SK-N-SH (cell line): ENCODE data around the gene ACBD6. TPM values are rescaled to one million over a fixed set of nuclear protein-coding genes. Genes with fewer than 3 reads are reported as not detected.

Source experiments
- CTCF ChIA-PET: fragments of 300-600, 350-600 bp; formaldehyde crosslinking; extraction: SDS; loops from one replicate; lab custom pipeline; 2021; lab: Yijun Ruan, JAX
- POLR2A ChIA-PET: fragments of 350-600 bp; sonication (Branson Sonifier 250); formaldehyde crosslinking; extraction: SDS; loops from one replicate; lab custom pipeline; 2020; ENCODE audit warnings: antibody characterized with exemption, inconsistent platforms; lab: Yijun Ruan, JAX
- DNase-seq: peaks from one replicate; pipeline ENCODE4 v3.0.0; 2012
- H2AFZ ChIP-seq: fragments of 200-600 bp; sonication (generic); 2 replicates; pipeline ENCODE4 v1.8.1; 2016; ENCODE audit warnings: antibody characterized with exemption, mild to moderate bottlenecking, low read depth
- H3F3A ChIP-seq: fragments of 200-600 bp; sonication (generic); replicated peaks from 2 replicates; pipeline ENCODE3; 2016; ENCODE audit warnings: antibody characterized with exemption, mild to moderate bottlenecking; ENCODE audit not compliant: insufficient read depth
- H3K27ac ChIP-seq, 2 experiments: fragments of 200-500 bp in 1 of 2; fragments of 200-600 bp in 1 of 2; sonication (Bioruptor generic) in 1 of 2; sonication (generic), shearing (Covaris generic) in 1 of 2; 2 replicates each; pipeline versions ENCODE4 v1.5.1 to v1.6.1; 2014 to 2016; ENCODE audit warnings: low read depth in 2 of 2, inconsistent platforms in 1 of 2, low read length in 1 of 2, mild to moderate bottlenecking in 1 of 2, mixed read lengths in 1 of 2
- H3K27me3 ChIP-seq: fragments of 200-600 bp; sonication (generic), shearing (Covaris generic); 2 replicates; pipeline ENCODE4 v1.6.1; 2016; ENCODE audit warnings: mixed run types; ENCODE audit not compliant: insufficient read depth
- H3K36me3 ChIP-seq, 2 experiments: fragments of 200-500 bp in 1 of 2; fragments of 200-600 bp in 1 of 2; sonication (Bioruptor generic) in 1 of 2; sonication (generic) in 1 of 2; replicated peaks in 1 of 2; 2 replicates each; pipeline versions ENCODE3 to v1.5.1; 2014 to 2016; ENCODE audit warnings: low read length in 1 of 2, mild to moderate bottlenecking in 1 of 2; ENCODE audit not compliant: insufficient read depth in 2 of 2, control insufficient read depth in 1 of 2
- H3K4me1 ChIP-seq, 2 experiments: fragments of 200-500 bp in 1 of 2; fragments of 200-600 bp in 1 of 2; sonication (Bioruptor generic) in 1 of 2; sonication (generic), shearing (Covaris generic) in 1 of 2; 2 replicates each; pipeline versions ENCODE4 v1.5.1 to v1.6.1; 2014 to 2016; ENCODE audit warnings: low read depth in 1 of 2, low read length in 1 of 2, mixed run types in 1 of 2; ENCODE audit not compliant: insufficient read depth in 2 of 2, control insufficient read depth in 1 of 2
- H3K4me2 ChIP-seq: fragments of 200-600 bp; sonication (generic), shearing (Covaris generic); 2 replicates; pipeline ENCODE4 v1.6.1; 2017; ENCODE audit warnings: mixed run types
- H3K4me3 ChIP-seq, 2 experiments: fragments of 200-500 bp in 1 of 2; fragments of 200-600 bp in 1 of 2; sonication (Bioruptor generic) in 1 of 2; sonication (generic), shearing (Covaris generic) in 1 of 2; 2 replicates each; pipeline versions ENCODE4 v1.5.1 to v1.8.1; 2014 to 2016; ENCODE audit warnings: low read depth in 2 of 2, inconsistent platforms in 1 of 2, low read length in 1 of 2, mild to moderate bottlenecking in 1 of 2, mixed read lengths in 1 of 2, moderate library complexity in 1 of 2
- H3K79me2 ChIP-seq: fragments of 200-600 bp; sonication (generic); 2 replicates; pipeline ENCODE4 v1.8.1; 2017; ENCODE audit warnings: mild to moderate bottlenecking; ENCODE audit not compliant: insufficient read depth
- H3K9ac ChIP-seq: fragments of 200-600 bp; sonication (generic); 2 replicates; pipeline ENCODE4 v1.6.1; 2017; ENCODE audit warnings: mixed run types
- H3K9me2 ChIP-seq: fragments of 200-600 bp; sonication (generic); 2 replicates; pipeline ENCODE4 v1.6.1; 2017; ENCODE audit warnings: mixed run types
- H3K9me3 ChIP-seq: fragments of 200-600 bp; sonication (generic); 2 replicates; pipeline ENCODE4 v1.6.1; 2017; ENCODE audit warnings: mixed run types, mild to moderate bottlenecking, moderate library complexity
- H4K20me1 ChIP-seq: fragments of 200-600 bp; sonication (generic); 2 replicates; pipeline ENCODE4 v1.6.1; 2017; ENCODE audit warnings: mild to moderate bottlenecking, mixed run types; ENCODE audit not compliant: insufficient read depth
- CTCF ChIP-seq: fragments of 200-600 bp; sonication (generic); IDR thresholded peaks from 2 replicates; pipeline ENCODE4 v1.6.1; 2017; ENCODE audit warnings: antibody characterized with exemption, mild to moderate bottlenecking, moderate library complexity
- GATA2 ChIP-seq: sonication (generic); formaldehyde crosslinking; IDR thresholded peaks from 2 replicates; pipeline ENCODE4 v1.5.0; 2020; ENCODE audit warnings: mild to moderate bottlenecking, missing genetic modification reagents
- RAD21 ChIP-seq: IDR thresholded peaks from 2 replicates; pipeline ENCODE4 v1.6.1; 2012; ENCODE audit warnings: mild to moderate bottlenecking, low read length
- REST ChIP-seq: IDR thresholded peaks from 2 replicates; pipeline ENCODE4 v1.6.1; 2012; ENCODE audit warnings: mild to moderate bottlenecking, low read depth, low read length, moderate library complexity
- USF1 ChIP-seq: IDR thresholded peaks from 2 replicates; pipeline ENCODE4 v1.4.0; 2012; ENCODE audit warnings: low read depth, borderline replicate concordance
- WGBS: methylation state at CpG from one replicate; pipeline ENCODE4 v1.1.6; 2017; ENCODE audit warnings: low lambda C conversion rate; 5-methylcytosine and 5-hydroxymethylcytosine counted together
- polyA plus RNA-seq, 3 experiments: library from polyadenylated mRNA; depleted of rRNA; stranded (reverse); fragments of >200 nt; gene quantifications; 2 replicates each; pipeline ENCODE4 v1.2.3, GENCODE V29; 2012

The ACBD6 gene
- polyA plus RNA-seq, 1 of the 3 experiments (the other 2 are of a cell fraction) = 60.9 TPM

- TF ChIP-seq REST = no peak
Measured at GRCh38 chr1:180366371-180367068, 135.9 kb downstream of the ACBD6 start (continued).

GRCh38 chr1:180365039-180365438, 137.3 kb downstream of the ACBD6 start:
- no peaks in the 10 kb centered on the region; the same call in 1 of the 2 replicates for H4K20me1 ChIP-seq
- ChIA-PET POLR2A (no interaction called here), CTCF (interaction anchor here (1.1 to 1.3 kb wide), 2 partner anchors 23 to 125 kb away, joined by 3 to 4 read pairs; no protein-coding TSS in a partner anchor)
- no peak overlapping the region for H3K27ac ChIP-seq
- no peaks in the 10 kb centered on the region for H3K9me3 ChIP-seq
- H3F3A ChIP-seq = peaks cover 3% of the 10 kb centered on the region
- H3K9me2 ChIP-seq = no peaks in the 10 kb centered on the region
- DNase-seq = no peak
- H3K36me3 ChIP-seq = peaks cover 0 to 6% of the 10 kb centered on the region in 2 experiments
- no peak overlapping the region for H2AFZ ChIP-seq
- TF ChIP-seq RAD21 (peak; percentile 43), USF1 (no peak), CTCF (peak; percentile 39), GATA2 (no peak)
- H3K79me2 ChIP-seq = no peaks in the 10 kb centered on the region
- no peak overlapping the region for H3K9ac ChIP-seq
- H3K27me3 ChIP-seq = no peaks in the 10 kb centered on the region
- WGBS = 90% methylated on average over 3 of the region's 3 CpGs
- no peak overlapping the region for H3K4me3 ChIP-seq
- no peak overlapping the region for H3K4me2 ChIP-seq
- peaks cover 5 to 7% of the 10 kb centered on the region in 2 experiments; a peak in 3 of 4 replicates for H3K4me1 ChIP-seq
